H1 (cell line): ENCODE results near the gene OTOGL. TPM values are rescaled to one million over a fixed set of nuclear protein-coding genes. Genes with fewer than 3 reads are reported as not detected.

Source experiments
- CTCF ChIA-PET: fragments of 300-600 bp; sonication (Branson Sonifier 250); formaldehyde crosslinking; loops from one replicate; lab custom pipeline; 2021; ENCODE audit not compliant: partially characterized antibody; lab: Charles Lee
- POLR2A ChIA-PET: fragments of 300-600 bp; sonication (Branson Sonifier 250); formaldehyde crosslinking; loops from one replicate; lab custom pipeline; 2021; ENCODE audit warnings: inconsistent platforms; ENCODE audit not compliant: partially characterized antibody; lab: Charles Lee
- DNase-seq, 2 experiments: peaks; one replicate each; pipeline versions ENCODE4 v3.0.0 to v3.0.0-alpha.2; 2010 to 2022; ENCODE audit warnings: low spot score in 2 of 2, low read depth in 1 of 2, mixed read lengths in 1 of 2
- FAIRE-seq: peaks from 2 replicates; lab custom pipeline; 2011; peaks lifted over from hg19 to GRCh38; lab: Jason Lieb, UNC
- H2AFZ ChIP-seq: 2 replicates; pipeline ENCODE4 v1.8.1; 2012; ENCODE audit warnings: low read length, inconsistent platforms
- H2AK5ac ChIP-seq: 2 replicates; pipeline ENCODE4 v1.6.1; 2013; ENCODE audit warnings: low read depth, low read length
- H2BK120ac ChIP-seq: replicated peaks from 2 replicates; pipeline ENCODE3; 2013; ENCODE audit warnings: low read depth, low read length, inconsistent platforms
- H2BK12ac ChIP-seq: 2 replicates; pipeline ENCODE4 v1.6.1; 2013; ENCODE audit warnings: low read depth, low read length
- H2BK15ac ChIP-seq: 2 replicates; pipeline ENCODE4 v1.6.1; 2013; ENCODE audit warnings: low read length
- H2BK20ac ChIP-seq: 2 replicates; pipeline ENCODE4 v1.6.1; 2013; ENCODE audit warnings: low read length
- H2BK5ac ChIP-seq: 2 replicates; pipeline ENCODE4 v1.6.1; 2013; ENCODE audit warnings: low read depth, low read length
- H3K14ac ChIP-seq: 2 replicates; pipeline ENCODE4 v1.6.1; 2013; ENCODE audit warnings: inconsistent platforms; ENCODE audit not compliant: insufficient read length
- H3K18ac ChIP-seq: 2 replicates; pipeline ENCODE4 v1.6.1; 2013; ENCODE audit warnings: low read length; ENCODE audit errors: extremely low read depth
- H3K23ac ChIP-seq: 2 replicates; pipeline ENCODE4 v1.6.1; 2013; ENCODE audit warnings: inconsistent platforms; ENCODE audit not compliant: insufficient read length
- H3K23me2 ChIP-seq: 2 replicates; pipeline ENCODE4 v1.6.1; 2013; ENCODE audit warnings: low read depth, low read length
- H3K27ac ChIP-seq: 2 replicates; pipeline ENCODE4 v1.6.1; 2011; ENCODE audit warnings: low read depth, low read length, inconsistent platforms
- H3K27me3 ChIP-seq, 4 experiments: replicated peaks in 1 of 4; 1 replicate in 1 of 4; 2 replicates in 3 of 4; pipeline versions ENCODE4 v1.6.1 to v1.8.1; 2011 to 2013; ENCODE audit warnings: low read length in 3 of 4, mild to moderate bottlenecking in 3 of 4, inconsistent platforms in 2 of 4, mixed read lengths in 2 of 4, moderate library complexity in 1 of 4; ENCODE audit not compliant: control insufficient read depth in 3 of 4, insufficient read depth in 3 of 4; ENCODE audit errors: extremely low read depth in 1 of 4
- H3K36me3 ChIP-seq, 4 experiments: 2 replicates each; pipeline versions ENCODE4 v1.6.1 to v1.8.1; 2011 to 2013; ENCODE audit warnings: mild to moderate bottlenecking in 4 of 4, low read length in 3 of 4, moderate library complexity in 2 of 4, control low read depth in 1 of 4, inconsistent platforms in 1 of 4; ENCODE audit not compliant: insufficient read depth in 4 of 4, control insufficient read depth in 2 of 4
- H3K4ac ChIP-seq: replicated peaks from 2 replicates; pipeline ENCODE3; 2013; ENCODE audit warnings: low read length, low read depth, mixed read lengths, inconsistent platforms; ENCODE audit not compliant: insufficient read length
- H3K4me1 ChIP-seq, 4 experiments: replicated peaks in 1 of 4; 1 replicate in 1 of 4; 2 replicates in 3 of 4; pipeline versions ENCODE4 v1.6.1 to v1.8.1; 2011 to 2013; ENCODE audit warnings: low read length in 3 of 4, inconsistent platforms in 2 of 4, mixed read lengths in 1 of 4; ENCODE audit not compliant: insufficient read depth in 4 of 4, control insufficient read depth in 3 of 4
- H3K4me2 ChIP-seq, 2 experiments: 2 replicates each; pipeline versions ENCODE4 v1.6.1 to v1.8.1; 2011 to 2013; ENCODE audit warnings: low read depth in 2 of 2, low read length in 2 of 2, control low read depth in 1 of 2, inconsistent platforms in 1 of 2, mild to moderate bottlenecking in 1 of 2; ENCODE audit not compliant: insufficient read depth in 1 of 2
- H3K4me3 ChIP-seq, 4 experiments: fragments of 200-600, 300-600 bp in 1 of 4; sonication (generic), shearing (Covaris generic), sonication (Bioruptor Twin) in 1 of 4; 2 replicates each; pipeline versions ENCODE4 v1.5.1 to v1.8.1; 2011 to 2016; ENCODE audit warnings: low read length in 4 of 4, low read depth in 3 of 4, control low read depth in 2 of 4, inconsistent platforms in 2 of 4, mild to moderate bottlenecking in 2 of 4, mixed read lengths in 1 of 4, moderate library complexity in 1 of 4; ENCODE audit not compliant: insufficient read depth in 2 of 4; ENCODE audit errors: extremely low read depth in 1 of 4
- H3K56ac ChIP-seq: replicated peaks from 2 replicates; pipeline ENCODE3; 2013; ENCODE audit warnings: low read depth, mild to moderate bottlenecking, mixed read lengths, low read length, inconsistent platforms; ENCODE audit not compliant: insufficient read length
- H3K79me1 ChIP-seq: 2 replicates; pipeline ENCODE4 v1.6.1; 2013; ENCODE audit warnings: low read depth, low read length, control low read depth
- H3K79me2 ChIP-seq, 2 experiments: 2 replicates each; pipeline versions ENCODE4 v1.6.1 to v1.8.1; 2012 to 2013; ENCODE audit warnings: low read length in 2 of 2, mild to moderate bottlenecking in 2 of 2, inconsistent platforms in 1 of 2; ENCODE audit not compliant: insufficient read depth in 2 of 2, control insufficient read depth in 1 of 2
- H3K9ac ChIP-seq, 4 experiments: replicated peaks in 1 of 4; 1 replicate in 1 of 4; 2 replicates in 3 of 4; pipeline versions ENCODE4 v1.6.1 to v1.8.1; 2011 to 2013; ENCODE audit warnings: low read depth in 3 of 4, low read length in 3 of 4, control low read depth in 2 of 4, mild to moderate bottlenecking in 2 of 4, moderate library complexity in 2 of 4, inconsistent platforms in 1 of 4; ENCODE audit errors: extremely low read depth in 1 of 4
- H3K9me3 ChIP-seq, 2 experiments: 2 replicates each; pipeline versions ENCODE4 v1.6.1 to v1.8.1; 2012 to 2013; ENCODE audit warnings: mild to moderate bottlenecking in 2 of 2, moderate library complexity in 2 of 2, control low read depth in 1 of 2, inconsistent platforms in 1 of 2, low read depth in 1 of 2, low read length in 1 of 2, mixed read lengths in 1 of 2; ENCODE audit not compliant: insufficient read depth in 2 of 2
- H4K20me1 ChIP-seq, 2 experiments: replicated peaks in 1 of 2; 2 replicates each; pipeline versions ENCODE3 to v1.8.1; 2011 to 2013; ENCODE audit warnings: inconsistent platforms in 2 of 2, low read length in 2 of 2, mild to moderate bottlenecking in 1 of 2; ENCODE audit not compliant: insufficient read depth in 2 of 2, control insufficient read depth in 1 of 2
- H4K5ac ChIP-seq: 2 replicates; pipeline ENCODE4 v1.6.1; 2013; ENCODE audit warnings: low read length, low read depth, mixed read lengths, inconsistent platforms; ENCODE audit not compliant: insufficient read length
- H4K8ac ChIP-seq: 2 replicates; pipeline ENCODE4 v1.8.0; 2013; ENCODE audit warnings: mild to moderate bottlenecking, moderate library complexity, low read length, inconsistent platforms; ENCODE audit not compliant: insufficient read depth; ENCODE audit errors: extremely low read depth
- H4K91ac ChIP-seq: replicated peaks from 2 replicates; pipeline ENCODE3; 2013; ENCODE audit warnings: low read length, mixed read lengths, inconsistent platforms; ENCODE audit not compliant: insufficient read length
- SRF ChIP-seq: IDR thresholded peaks from 2 replicates; pipeline ENCODE4 v1.6.1; 2011; ENCODE audit warnings: mild to moderate bottlenecking, low read depth, low read length, moderate library complexity
- polyA plus RNA-seq, 7 experiments: library from polyadenylated mRNA; depleted of rRNA in 3 of 7; stranded (reverse) in 5 of 7; unstranded in 2 of 7; fragments of >200 nt in 5 of 7; fragments of 200-250 nt in 2 of 7; gene quantifications; 1 replicate in 5 of 7; 2 replicates in 1 of 7; 4 replicates in 1 of 7; pipeline versions ENCODE4 v1.2.1 to v1.2.3, GENCODE V29; 2011 to 2013; ENCODE audit warnings: missing spikeins in 2 of 7, mixed read lengths in 2 of 7
- total RNA-seq: library from RNA; stranded (reverse); fragmentation: NEBNext Ultra II Directional; extraction: Animal tissue kit (Norgen Biotek cat#: 25700); gene quantifications from 2 replicates; pipeline ENCODE4 v1.2.1, GENCODE V29; 2021

OTOGL gene
- total and polyA plus RNA-seq, 2 of the 8 experiments (the other 6 are each of a cell fraction or from before 2014, with no cell fraction given), result 0.12 to 0.17 TPM

GRCh38 chr12:80239867-80240266, 140.5 kb downstream of the OTOGL start:
- no peak overlapping the region for H2AFZ ChIP-seq
- no peak overlapping the region for H4K91ac ChIP-seq
- no peak overlapping the region for H2AK5ac ChIP-seq
- no peak overlapping the region for H3K27ac ChIP-seq
- H3K9me3 ChIP-seq, result no peaks in the 10 kb centered on the region
- H3K4me1 ChIP-seq, result no peaks in the 10 kb centered on the region
- no peaks in the 10 kb centered on the region for H3K79me1 ChIP-seq
- H2BK15ac ChIP-seq, result no peak overlapping the region
- no peak overlapping the region for H2BK120ac ChIP-seq
- no peaks in the 10 kb centered on the region for H3K27me3 ChIP-seq
- H3K23ac ChIP-seq, result no peak overlapping the region
- H3K4ac ChIP-seq, result no peak overlapping the region
- H4K8ac ChIP-seq, result no peak overlapping the region
- H3K79me2 ChIP-seq, result no peaks in the 10 kb centered on the region
- DNase-seq, result no peak
- H3K14ac ChIP-seq, result no peak overlapping the region
- H3K23me2 ChIP-seq, result no peaks in the 10 kb centered on the region
- H2BK5ac ChIP-seq, result no peak overlapping the region
- no peak overlapping the region for H3K18ac ChIP-seq
- ChIA-PET CTCF (no interaction called here), POLR2A (no interaction called here)
- H2BK12ac ChIP-seq, result no peak overlapping the region
- no peak overlapping the region for H4K5ac ChIP-seq
- H3K4me2 ChIP-seq, result no peak overlapping the region
- H3K4me3 ChIP-seq, result no peak overlapping the region
- no peak for FAIRE-seq
- no peaks in the 10 kb centered on the region for H4K20me1 ChIP-seq
- H2BK20ac ChIP-seq, result no peak overlapping the region
- no peaks in the 10 kb centered on the region for H3K36me3 ChIP-seq
- H3K9ac ChIP-seq, result no peak overlapping the region
- H3K56ac ChIP-seq, result no peak overlapping the region
- TF ChIP-seq SRF, result no peak
